OCI-LY3 (cell line): Measurements from ENCODE around the gene SSR1.

Experiments
- CTCF ChIP-seq: fragments of 200-600, 300-600 bp; sonication (generic); IDR thresholded peaks from 2 replicates; pipeline ENCODE4 v1.5.1; 2014; ENCODE audit warnings: antibody characterized with exemption, low read length, low read depth
- EZH2phosphoT487 ChIP-seq: fragments of 200-600 bp; shearing (Covaris generic); IDR thresholded peaks from 2 replicates; pipeline ENCODE4 v1.6.1; 2018; ENCODE audit warnings: antibody characterized with exemption, mixed run types, low read depth

DNA sequence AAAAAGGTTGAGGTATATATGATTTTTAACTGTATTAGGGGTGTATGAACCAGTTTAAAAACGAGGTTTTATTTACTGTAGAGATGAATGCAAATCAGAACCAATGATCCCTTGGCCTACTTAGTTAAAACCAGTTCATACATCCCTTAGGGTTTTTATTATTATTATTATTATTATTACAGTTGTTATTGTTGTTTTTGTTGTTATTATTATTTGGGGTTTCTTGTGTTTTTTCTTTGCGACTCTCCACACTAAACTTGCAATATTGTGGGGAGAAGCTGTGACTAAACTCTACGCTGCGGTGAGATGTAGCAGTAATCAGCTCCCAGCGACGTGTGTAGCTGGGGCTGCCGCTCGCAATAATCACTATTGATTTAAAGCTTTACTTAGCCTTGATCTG is 62.2 kb downstream of the SSR1 start:
- TF ChIP-seq CTCF (no peak), EZH2phosphoT487 (no peak)
